ENCODE results near the gene MORN4. TPM values are rescaled to one million over a fixed set of nuclear protein-coding genes. Genes with fewer than 3 reads are reported as not detected.

The MORN4 gene
- total and polyA plus RNA-seq, 2 of the 13 experiments (the other 11 are each of a cell fraction or from before 2014, with no cell fraction given) = 3.4 to 9.1 TPM

GRCh38 chr10:97632949-97633884 lies at the start of gene MORN4 (continued):
- no peak for TF ChIP-seq HOMEZ (CRISPR knock-in tag; IDR thresholded peaks at IDR 0.05; ENCODE audit: low read depth)
- TF ChIP-seq HNRNPK (IDR thresholded peaks at IDR 0.05; ENCODE audit: low read depth, low read length, poor library complexity, severe bottlenecking) = no peak
- no peak for TF ChIP-seq FOXA3 (CRISPR knock-in tag; IDR thresholded peaks at IDR 0.05)
- TF ChIP-seq MIXL1 (CRISPR knock-in tag; IDR thresholded peaks at IDR 0.05) = no peak
- no peak for TF ChIP-seq MAFK (conservative IDR thresholded peaks at IDR 0.05 in 1 of 2, IDR thresholded peaks at IDR 0.05 in 1 of 2; ENCODE audit: low read length in 2 of 2)
- TF ChIP-seq ZNF761 (CRISPR knock-in tag; conservative IDR thresholded peaks at IDR 0.05) = no peak
- TF ChIP-seq U2AF2 (IDR thresholded peaks at IDR 0.05; ENCODE audit: low read depth, low read length) = no peak
- TF ChIP-seq KAT8 (CRISPR knock-in tag; IDR thresholded peaks at IDR 0.05) = peak; percentile 81
- no peak for TF ChIP-seq NFRKB (IDR thresholded peaks at IDR 0.05)
- no peak for TF ChIP-seq NCOA5 (CRISPR knock-in tag; IDR thresholded peaks at IDR 0.05)
- no peak for TF ChIP-seq GLI4 (CRISPR knock-in tag; IDR thresholded peaks at IDR 0.05; ENCODE audit: borderline replicate concordance)
- 0 out of 2 replicates have a peak, but pooled peaks have one; percentile 14 for TF ChIP-seq RCOR2 (CRISPR knock-in tag; IDR thresholded peaks at IDR 0.05)
- TF ChIP-seq ZNF83 (CRISPR knock-in tag; IDR thresholded peaks at IDR 0.05; ENCODE audit: borderline replicate concordance) = peak; percentile 67; the same call in 1 of the 2 replicates
- no peak for TF ChIP-seq KLF13 (CRISPR knock-in tag; IDR thresholded peaks at IDR 0.05)
- no peak for TF ChIP-seq NFE2L2 (IDR thresholded peaks at IDR 0.05; ENCODE audit: low read length)
- TF ChIP-seq ZSCAN31 (CRISPR knock-in tag; IDR thresholded peaks at IDR 0.05; ENCODE audit: low read depth) = peak; percentile 55; the same call in 1 of the 2 replicates
- no peak for TF ChIP-seq MATR3 (CRISPR knock-in tag; IDR thresholded peaks at IDR 0.05)
- TF ChIP-seq NPAS2 (CRISPR knock-in tag; IDR thresholded peaks at IDR 0.05; ENCODE audit: borderline replicate concordance) = no peak
- no peak for TF ChIP-seq ZNF263 (CRISPR knock-in tag; IDR thresholded peaks at IDR 0.05)
- no peak for TF ChIP-seq ZZZ3 (CRISPR knock-in tag; IDR thresholded peaks at IDR 0.05; ENCODE audit: borderline replicate concordance)
- peak; percentile 56 for TF ChIP-seq PITX1 (CRISPR knock-in tag; IDR thresholded peaks at IDR 0.05)
- TF ChIP-seq GABPB1 (CRISPR knock-in tag; IDR thresholded peaks at IDR 0.05) = peak; percentile 77
- TF ChIP-seq ZBTB26 (CRISPR knock-in tag; IDR thresholded peaks at IDR 0.05; ENCODE audit: borderline replicate concordance) = 0 out of 2 replicates have a peak, but pooled peaks have one; percentile 18
- no peak for TF ChIP-seq PLSCR1 (CRISPR knock-in tag; IDR thresholded peaks at IDR 0.05; ENCODE audit: borderline replicate concordance)
- TF ChIP-seq NONO (IDR thresholded peaks at IDR 0.05) = no peak
- TF ChIP-seq NONO (CRISPR knock-in tag; conservative IDR thresholded peaks at IDR 0.05) = 0 out of 2 replicates have a peak, but pooled peaks have one; percentile 39
- TF ChIP-seq ZMYM2 (CRISPR knock-in tag; IDR thresholded peaks at IDR 0.05) = no peak

All from HepG2 (cell line).